ENCODE measurements around the gene BEST3.

DNA sequence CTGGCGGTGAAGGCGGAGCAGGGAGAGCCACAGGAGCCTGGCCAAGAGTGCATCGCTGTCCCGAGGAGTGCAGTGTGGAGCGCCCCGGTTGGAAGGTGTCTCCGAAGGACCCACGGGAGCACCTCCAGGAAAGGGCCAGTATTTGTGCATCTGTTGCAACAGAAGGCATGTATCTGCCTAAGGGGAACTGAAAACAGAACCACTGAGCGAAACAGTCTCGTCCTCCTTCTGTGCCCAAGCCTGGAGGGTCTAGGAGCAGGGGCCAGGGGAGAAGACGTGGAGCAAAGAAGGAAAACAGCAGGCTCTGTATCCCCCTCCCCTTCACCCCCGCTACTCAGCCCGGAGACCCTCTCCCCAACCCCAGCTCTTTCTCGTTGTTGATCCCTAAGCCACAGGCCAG, 83.1 kb downstream of the BEST3 start:
- TF ChIP-seq, protein P1, sequence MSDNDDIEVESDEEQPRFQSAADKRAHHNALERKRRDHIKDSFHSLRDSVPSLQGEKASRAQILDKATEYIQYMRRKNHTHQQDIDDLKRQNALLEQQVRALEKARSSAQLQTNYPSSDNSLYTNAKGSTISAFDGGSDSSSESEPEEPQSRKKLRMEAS (CRISPR knock-in tag; IDR thresholded peaks at IDR 0.05): no peak
- TF ChIP-seq, protein P2, sequence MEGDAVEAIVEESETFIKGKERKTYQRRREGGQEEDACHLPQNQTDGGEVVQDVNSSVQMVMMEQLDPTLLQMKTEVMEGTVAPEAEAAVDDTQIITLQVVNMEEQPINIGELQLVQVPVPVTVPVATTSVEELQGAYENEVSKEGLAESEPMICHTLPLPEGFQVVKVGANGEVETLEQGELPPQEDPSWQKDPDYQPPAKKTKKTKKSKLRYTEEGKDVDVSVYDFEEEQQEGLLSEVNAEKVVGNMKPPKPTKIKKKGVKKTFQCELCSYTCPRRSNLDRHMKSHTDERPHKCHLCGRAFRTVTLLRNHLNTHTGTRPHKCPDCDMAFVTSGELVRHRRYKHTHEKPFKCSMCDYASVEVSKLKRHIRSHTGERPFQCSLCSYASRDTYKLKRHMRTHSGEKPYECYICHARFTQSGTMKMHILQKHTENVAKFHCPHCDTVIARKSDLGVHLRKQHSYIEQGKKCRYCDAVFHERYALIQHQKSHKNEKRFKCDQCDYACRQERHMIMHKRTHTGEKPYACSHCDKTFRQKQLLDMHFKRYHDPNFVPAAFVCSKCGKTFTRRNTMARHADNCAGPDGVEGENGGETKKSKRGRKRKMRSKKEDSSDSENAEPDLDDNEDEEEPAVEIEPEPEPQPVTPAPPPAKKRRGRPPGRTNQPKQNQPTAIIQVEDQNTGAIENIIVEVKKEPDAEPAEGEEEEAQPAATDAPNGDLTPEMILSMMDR (IDR thresholded peaks at IDR 0.05): no peak
- no peak for TF ChIP-seq TEAD4 (CRISPR knock-in tag; IDR thresholded peaks at IDR 0.05)
- no peak for TF ChIP-seq ESRRA (CRISPR knock-in tag; IDR thresholded peaks at IDR 0.05; ENCODE audit: borderline replicate concordance)
- TF ChIP-seq RELA (CRISPR knock-in tag; IDR thresholded peaks at IDR 0.05; ENCODE audit: borderline replicate concordance): no peak
- TF ChIP-seq NR3C1 (CRISPR knock-in tag; conservative IDR thresholded peaks at IDR 0.05; ENCODE audit: low read depth): no peak
- no peak for TF ChIP-seq SMAD3 (CRISPR knock-in tag; IDR thresholded peaks at IDR 0.05; ENCODE audit: borderline replicate concordance)
- TF ChIP-seq, protein P3, sequence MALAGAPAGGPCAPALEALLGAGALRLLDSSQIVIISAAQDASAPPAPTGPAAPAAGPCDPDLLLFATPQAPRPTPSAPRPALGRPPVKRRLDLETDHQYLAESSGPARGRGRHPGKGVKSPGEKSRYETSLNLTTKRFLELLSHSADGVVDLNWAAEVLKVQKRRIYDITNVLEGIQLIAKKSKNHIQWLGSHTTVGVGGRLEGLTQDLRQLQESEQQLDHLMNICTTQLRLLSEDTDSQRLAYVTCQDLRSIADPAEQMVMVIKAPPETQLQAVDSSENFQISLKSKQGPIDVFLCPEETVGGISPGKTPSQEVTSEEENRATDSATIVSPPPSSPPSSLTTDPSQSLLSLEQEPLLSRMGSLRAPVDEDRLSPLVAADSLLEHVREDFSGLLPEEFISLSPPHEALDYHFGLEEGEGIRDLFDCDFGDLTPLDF (CRISPR knock-in tag; IDR thresholded peaks at IDR 0.05): no peak
- no peak for TF ChIP-seq SOX15 (CRISPR knock-in tag; IDR thresholded peaks at IDR 0.05)

Measured in WTC11 (cell line).